Choroid plexus epithelial cell (primary cell): Measurements from ENCODE around the gene PARP2.
A peak's percentile ranks its signal among the peaks of the same experiment; 100 is the strongest.
"Not testable (repeated sequence)": the region's sequence is repeated elsewhere in the genome, so short reads cannot be mapped to it uniquely, and the experiment has no call there.

Source experiments
- DNase-seq: peaks from one replicate; pipeline ENCODE4 v3.0.0-alpha.2; 2010; ENCODE audit warnings: low read depth
- H3K4me3 ChIP-seq: 2 replicates; pipeline ENCODE4 v1.5.1; 2011; ENCODE audit warnings: low read depth, mild to moderate bottlenecking, control low read depth, low read length, moderate library complexity
- CTCF ChIP-seq: conservative IDR thresholded peaks from 2 replicates; pipeline ENCODE4 v1.5.1; 2011; ENCODE audit warnings: low read depth, mild to moderate bottlenecking, control low read depth, inconsistent platforms, low read length, moderate library complexity

Gene PARP2

GRCh38 chr14:20346713-20347112, 3.3 kb downstream of the PARP2 start:
- no peak for TF ChIP-seq CTCF
- DNase-seq, result no peak
- no peak overlapping the region for H3K4me3 ChIP-seq

GRCh38 chr14:20347747-20348146, 4.3 kb downstream of the PARP2 start:
- TF ChIP-seq CTCF, result no peak
- H3K4me3 ChIP-seq, result no peak overlapping the region

GRCh38 chr14:20350282-20350681, 6.8 kb downstream of the PARP2 start:
- no peak overlapping the region for H3K4me3 ChIP-seq
- DNase-seq, result no peak
- no peak for TF ChIP-seq CTCF

More at GRCh38 chr14:20347747-20348146, 4.3 kb downstream of the PARP2 start:
- no peak for DNase-seq

GRCh38 chr14:20350860-20351259, 7.4 kb downstream of the PARP2 start:
- peak; percentile 62 for DNase-seq

GRCh38 chr14:20356422-20356821, 13.0 kb downstream of the PARP2 start:
- TF ChIP-seq CTCF, result no peak
- peak; percentile 15 for DNase-seq

More at GRCh38 chr14:20350860-20351259, 7.4 kb downstream of the PARP2 start:
- H3K4me3 ChIP-seq, result no peak overlapping the region
- TF ChIP-seq CTCF, result peak; percentile 63

GRCh38 chr14:20358474-20358873, 15.0 kb downstream of the PARP2 start:
- DNase-seq, H3K4me3 ChIP-seq: not testable (repeated sequence)

More at GRCh38 chr14:20356422-20356821, 13.0 kb downstream of the PARP2 start:
- H3K4me3 ChIP-seq, result no peak overlapping the region

GRCh38 chr14:20365928-20366327, 22.5 kb downstream of the PARP2 start:
- DNase-seq, result no peak
- TF ChIP-seq CTCF, result no peak
- no peak overlapping the region for H3K4me3 ChIP-seq
